ENCODE results near the gene WDR38. TPM values are rescaled to one million over a fixed set of nuclear protein-coding genes. Genes with fewer than 3 reads are reported as not detected.

WDR38 gene
- total RNA-seq, 1 donor from 2014 or later: not detected

- no peaks in the 10 kb centered on the region for H3K36me3 Mint-ChIP-seq (ENCODE audit: insufficient read depth)
- no peaks in the 10 kb centered on the region for H3K9me3 Mint-ChIP-seq (ENCODE audit: low read depth)
- no peak for TF ChIP-seq CTCF (IDR thresholded peaks at IDR 0.05; ENCODE audit: unreplicated experiment)
- H3K27me3 Mint-ChIP-seq: no peaks in the 10 kb centered on the region
- peaks cover 14% of the 10 kb centered on the region for H3K4me1 Mint-ChIP-seq (ENCODE audit: low read depth)
- no peak for DNase-seq (ENCODE audit: low spot score, unreplicated experiment)
- H3K4me3 Mint-ChIP-seq (ENCODE audit: low read depth): no peak overlapping the region
- H3K27ac Mint-ChIP-seq: no peak overlapping the region
Measured at GRCh38 chr9:124814164-124814535, 39.1 kb upstream of the WDR38 start.

- Mint-ChIP-seq H3K9me3 (ENCODE audit: low read depth) (no peaks in the 10 kb centered on the region), H3K36me3 (ENCODE audit: insufficient read depth) (no peaks in the 10 kb centered on the region), H3K27me3 (no peaks in the 10 kb centered on the region), H3K4me3 (ENCODE audit: low read depth) (no peak overlapping the region), H3K4me1 (ENCODE audit: low read depth) (peaks cover 14% of the 10 kb centered on the region), H3K27ac (no peak overlapping the region)
- no peak for DNase-seq (ENCODE audit: low spot score, unreplicated experiment)
- TF ChIP-seq CTCF (IDR thresholded peaks at IDR 0.05; ENCODE audit: unreplicated experiment): no peak
Measured at GRCh38 chr9:124815601-124816000, 37.7 kb upstream of the WDR38 start.

DNA sequence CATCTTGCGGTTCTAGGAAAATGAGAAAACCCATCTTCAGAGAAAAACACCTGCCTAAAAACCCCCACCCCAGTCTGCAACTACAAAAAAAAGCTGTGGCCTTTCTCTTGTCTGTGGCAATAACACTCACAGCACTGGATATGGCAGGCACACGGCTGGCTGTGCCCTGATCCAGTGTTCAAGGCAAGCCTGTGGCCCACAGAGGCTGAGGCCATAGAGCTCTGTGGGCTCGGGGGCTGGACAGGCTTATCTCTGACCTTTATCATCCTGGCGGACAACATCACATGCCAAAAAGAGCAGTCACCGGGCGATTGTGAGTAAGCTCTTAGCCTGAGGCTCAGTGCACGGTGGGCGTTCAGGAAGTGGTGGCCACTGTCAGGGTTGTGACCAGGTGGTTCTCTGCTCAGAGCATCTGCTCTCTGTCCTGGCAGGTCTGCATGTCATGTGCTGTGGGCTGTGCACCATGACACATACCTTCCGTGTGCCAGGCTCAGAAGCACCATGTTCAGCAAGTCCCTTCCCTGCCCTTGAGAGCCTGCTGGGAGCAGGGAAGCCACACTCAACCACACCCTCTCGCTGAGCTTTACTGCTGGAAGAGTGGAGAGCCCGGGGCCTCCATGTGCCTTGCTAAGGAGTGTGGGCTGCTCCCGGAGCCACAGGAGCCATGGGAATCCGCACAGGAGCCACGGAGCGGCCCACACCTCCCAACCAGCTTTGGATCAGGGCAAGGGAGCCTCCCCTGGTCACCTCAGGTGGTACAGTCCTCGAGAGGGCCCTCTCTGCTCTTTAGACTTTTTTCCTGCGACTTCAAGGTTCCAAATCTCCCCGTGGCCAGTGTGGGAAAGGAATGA is 34.6 kb upstream of the WDR38 start:
- Mint-ChIP-seq H3K9me3 (ENCODE audit: low read depth) (no peaks in the 10 kb centered on the region), H3K4me3 (ENCODE audit: low read depth) (no peak overlapping the region), H3K36me3 (ENCODE audit: insufficient read depth) (no peaks in the 10 kb centered on the region), H3K27me3 (no peaks in the 10 kb centered on the region), H3K4me1 (ENCODE audit: low read depth) (peaks cover 4% of the 10 kb centered on the region), H3K27ac (peak overlapping the region; percentile 35)
- TF ChIP-seq CTCF (IDR thresholded peaks at IDR 0.05; ENCODE audit: unreplicated experiment): peak; percentile 18
- DNase-seq (ENCODE audit: low spot score, unreplicated experiment): no peak

DNA sequence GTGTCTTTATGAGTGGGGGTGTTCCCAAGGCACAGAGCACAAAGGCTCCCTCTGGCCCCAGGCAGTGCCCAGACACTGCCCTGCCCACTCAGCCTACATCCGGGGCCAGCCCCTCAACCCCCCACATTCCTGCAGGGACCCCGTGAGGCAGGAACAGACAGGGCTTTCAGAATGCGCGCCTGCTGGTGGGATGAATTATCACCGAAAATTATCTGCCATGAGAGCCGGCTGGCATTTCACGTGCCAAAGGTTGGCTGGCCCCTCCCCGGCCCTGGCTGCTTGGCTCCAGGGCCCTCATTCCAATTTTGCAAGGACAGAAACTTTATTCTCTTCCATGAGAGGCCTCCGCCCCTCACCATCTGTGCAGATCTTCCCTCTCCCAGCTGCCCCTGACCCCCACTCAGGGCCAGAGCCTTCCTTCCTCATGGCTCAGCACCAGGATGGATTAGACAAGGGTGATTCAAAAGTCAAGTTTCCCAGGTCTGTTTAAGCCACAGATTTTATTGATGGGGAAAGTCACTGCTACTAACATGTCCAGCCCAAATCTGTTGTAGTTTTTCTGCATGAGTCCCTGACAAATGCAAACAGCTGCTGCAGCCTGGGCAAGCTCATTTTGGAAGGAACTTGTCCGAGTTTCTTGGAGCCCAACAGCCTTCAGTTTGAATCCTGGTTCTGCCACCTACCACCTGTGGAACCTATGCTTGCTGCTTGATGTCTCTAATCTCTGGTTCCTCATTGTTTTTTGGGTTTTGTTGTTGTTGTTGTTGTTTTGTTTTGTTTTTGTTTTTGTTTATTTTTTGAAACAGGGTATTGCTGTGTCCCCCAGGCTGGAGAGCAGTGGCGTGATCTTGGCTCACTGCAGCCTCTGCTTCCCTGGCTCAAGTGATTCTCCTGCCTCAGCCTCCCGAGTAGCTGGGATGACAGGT is 32.3 kb upstream of the WDR38 start:
- Mint-ChIP-seq H3K27me3 (no peaks in the 10 kb centered on the region), H3K9me3 (ENCODE audit: low read depth) (no peaks in the 10 kb centered on the region), H3K4me3 (ENCODE audit: low read depth) (no peak overlapping the region), H3K4me1 (ENCODE audit: low read depth) (peaks cover 4% of the 10 kb centered on the region), H3K36me3 (ENCODE audit: insufficient read depth) (no peaks in the 10 kb centered on the region), H3K27ac (no peak overlapping the region)
- no peak for TF ChIP-seq CTCF (IDR thresholded peaks at IDR 0.05; ENCODE audit: unreplicated experiment)
- no peak for DNase-seq (ENCODE audit: low spot score, unreplicated experiment)

All from progenitor cell of endocrine pancreas (in vitro differentiated cells).